Endodermal cell (in vitro differentiated cells): Measurements from ENCODE around the gene PTPRE. TPM values are rescaled to one million over a fixed set of nuclear protein-coding genes. Genes with fewer than 3 reads are reported as not detected.

Experiments used
- DNase-seq: peaks from one replicate; pipeline ENCODE4 v3.0.0-alpha.2; 2017
- H3K27ac ChIP-seq: 2 replicates; pipeline ENCODE4 v1.5.1; 2013; ENCODE audit warnings: mild to moderate bottlenecking, low read depth, low read length, moderate library complexity
- H3K27me3 ChIP-seq: 2 replicates; pipeline ENCODE4 v1.6.1; 2013; ENCODE audit warnings: mild to moderate bottlenecking, low read length, moderate library complexity; ENCODE audit not compliant: insufficient read depth, control insufficient read depth, poor library complexity, severe bottlenecking
- H3K36me3 ChIP-seq: 2 replicates; pipeline ENCODE4 v1.7.0; 2013; ENCODE audit warnings: mild to moderate bottlenecking, low read length, moderate library complexity; ENCODE audit not compliant: control insufficient read depth, insufficient read depth
- H3K4me1 ChIP-seq: one replicate; pipeline ENCODE4 v1.7.0; 2013; ENCODE audit warnings: low read length; ENCODE audit not compliant: control insufficient read depth, insufficient read depth
- H3K4me3 ChIP-seq: 2 replicates; pipeline ENCODE4 v1.5.1; 2013; ENCODE audit warnings: mild to moderate bottlenecking, low read length, moderate library complexity
- H3K9ac ChIP-seq: 2 replicates; pipeline ENCODE4 v1.6.1; 2013; ENCODE audit warnings: mild to moderate bottlenecking, low read length, moderate library complexity; ENCODE audit not compliant: poor library complexity, severe bottlenecking; ENCODE audit errors: extremely low read depth
- H3K9me3 ChIP-seq: 2 replicates; pipeline ENCODE4 v1.6.1; 2013; ENCODE audit warnings: mild to moderate bottlenecking, low read length, moderate library complexity; ENCODE audit not compliant: control insufficient read depth
- H3K27ac Mint-ChIP-seq: 2 replicates; pipeline ENCODE4 v1.8.0; 2020; ENCODE audit warnings: mixed read lengths
- H3K27me3 Mint-ChIP-seq: 2 replicates; pipeline ENCODE4 v1.8.0; 2021; ENCODE audit warnings: mild to moderate bottlenecking, mixed read lengths; ENCODE audit not compliant: insufficient read depth
- H3K36me3 Mint-ChIP-seq: 2 replicates; pipeline ENCODE4 v1.8.0; 2020; ENCODE audit warnings: low read depth, mixed read lengths
- H3K4me1 Mint-ChIP-seq: 2 replicates; pipeline ENCODE4 v1.8.0; 2020; ENCODE audit warnings: mixed read lengths
- H3K4me3 Mint-ChIP-seq: 2 replicates; pipeline ENCODE4 v1.8.0; 2020; ENCODE audit warnings: mild to moderate bottlenecking, moderate library complexity, mixed read lengths
- H3K9me3 Mint-ChIP-seq: 2 replicates; pipeline ENCODE4 v1.8.0; 2020; ENCODE audit warnings: mild to moderate bottlenecking, mixed read lengths
- CTCF ChIP-seq: fragments of 200-600 bp; sonication (generic); conservative IDR thresholded peaks from 2 replicates; pipeline ENCODE4 v1.5.0; 2021; ENCODE audit warnings: antibody characterized with exemption, mild to moderate bottlenecking
- WGBS, 2 experiments: methylation state at CpG; one replicate each; pipeline versions ENCODE4 v1.1.5 to v1.1.7; 2013; ENCODE audit warnings: missing lambda C conversion rate in 2 of 2, mixed read lengths in 1 of 2; ENCODE audit not compliant: insufficient coverage in 1 of 2, insufficient read length in 1 of 2; 5-methylcytosine and 5-hydroxymethylcytosine counted together
- total RNA-seq, 2 donors: library from RNA; stranded (reverse); fragmentation: NEBNext Ultra II Directional in 1 of 2; extraction: Animal tissue kit (Norgen Biotek cat#: 25700) in 1 of 2; gene quantifications; 2 replicates in 1 of 2; 3 replicates in 1 of 2; pipeline ENCODE4 v1.2.1, GENCODE V29; 2021

The PTPRE gene
- total RNA-seq, 2 donors from 2014 or later, result 0.75 to 3.0 TPM

DNA sequence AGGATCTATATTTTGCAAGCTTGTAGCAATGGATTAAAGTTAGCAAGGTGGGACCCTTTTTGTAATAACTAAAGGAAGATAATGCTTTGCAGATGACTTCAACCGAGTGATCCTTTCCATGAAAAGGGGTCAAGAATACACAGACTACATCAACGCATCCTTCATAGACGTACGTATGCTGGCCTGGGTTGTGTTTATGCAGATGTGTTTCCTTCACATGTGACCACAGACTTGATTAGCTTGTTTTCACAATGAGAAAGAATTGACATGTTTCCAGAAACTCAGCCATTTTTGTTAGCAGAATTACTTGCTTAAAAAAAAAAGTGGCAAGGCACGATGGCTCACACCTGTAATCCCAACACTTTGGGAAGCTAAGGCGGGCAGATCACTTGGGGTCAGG lies 165.1 kb downstream of the PTPRE start:
- TF ChIP-seq CTCF, result no peak
- Mint-ChIP-seq H3K4me1 (no peaks in the 10 kb centered on the region), H3K27ac (no peak overlapping the region), H3K36me3 (no peaks in the 10 kb centered on the region), H3K9me3 (no peaks in the 10 kb centered on the region), H3K27me3 (peaks cover 2% of the 10 kb centered on the region), H3K4me3 (no peak overlapping the region)
- H3K9me3 ChIP-seq, result no peaks in the 10 kb centered on the region
- H3K27me3 ChIP-seq, result no peaks in the 10 kb centered on the region
- no peaks in the 10 kb centered on the region for H3K4me1 ChIP-seq
- no peak for DNase-seq
- H3K36me3 ChIP-seq, result no peaks in the 10 kb centered on the region
- no peak overlapping the region for H3K9ac ChIP-seq
- no peak overlapping the region for H3K27ac ChIP-seq
- WGBS, 2 experiments, result 94 to 98% methylated on average over 6 of the region's 6 CpGs
- H3K4me3 ChIP-seq, result no peak overlapping the region

DNA sequence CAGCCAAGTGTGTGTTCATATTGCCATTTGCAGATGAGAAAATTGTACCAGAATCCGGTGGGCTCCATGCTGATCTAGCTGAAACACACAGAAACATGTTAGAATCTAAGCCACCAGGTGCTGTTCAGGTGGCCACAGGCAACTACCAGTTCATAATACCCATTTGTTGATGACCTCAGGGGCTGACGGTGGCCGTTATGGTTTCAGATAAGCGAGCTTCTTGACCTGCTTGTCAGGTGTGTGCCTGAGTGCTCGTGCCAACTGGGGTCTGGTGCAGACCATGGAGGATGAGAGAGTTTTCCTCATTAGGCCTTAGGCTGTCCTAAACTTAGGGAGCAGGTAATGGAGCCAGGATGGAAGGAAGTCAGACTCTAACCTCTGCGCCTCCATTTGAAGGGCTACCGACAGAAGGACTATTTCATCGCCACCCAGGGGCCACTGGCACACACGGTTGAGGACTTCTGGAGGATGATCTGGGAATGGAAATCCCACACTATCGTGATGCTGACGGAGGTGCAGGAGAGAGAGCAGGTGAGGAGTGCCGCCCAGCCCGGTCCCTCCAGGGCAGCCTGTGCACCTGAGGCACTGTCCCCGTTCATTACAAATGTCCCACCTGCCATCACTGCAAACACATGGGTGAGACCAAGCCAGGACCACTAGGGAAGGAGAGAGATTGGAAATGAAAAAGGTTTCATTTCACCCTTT lies 166.2 kb downstream of the PTPRE start:
- H3K9ac ChIP-seq, result no peak overlapping the region
- no peaks in the 10 kb centered on the region for H3K4me1 ChIP-seq
- WGBS, 2 experiments, result 92 to 95% methylated on average over 4 to 14 of the region's 14 CpGs
- H3K36me3 Mint-ChIP-seq, result no peaks in the 10 kb centered on the region
- H3K27me3 ChIP-seq, result no peaks in the 10 kb centered on the region
- no peak overlapping the region for H3K27ac ChIP-seq
- H3K27me3 Mint-ChIP-seq, result peaks cover 2% of the 10 kb centered on the region
- H3K36me3 ChIP-seq, result no peaks in the 10 kb centered on the region
- H3K9me3 Mint-ChIP-seq, result no peaks in the 10 kb centered on the region
- no peak overlapping the region for H3K4me3 ChIP-seq
- no peak overlapping the region for H3K27ac Mint-ChIP-seq
- TF ChIP-seq CTCF, result no peak
- no peak for DNase-seq
- no peaks in the 10 kb centered on the region for H3K4me1 Mint-ChIP-seq
- H3K9me3 ChIP-seq, result no peaks in the 10 kb centered on the region
- H3K4me3 Mint-ChIP-seq, result no peak overlapping the region

- no peaks in the 10 kb centered on the region for H3K4me1 Mint-ChIP-seq
- WGBS, 2 experiments, result 96% methylated on average over 2 of the region's 2 CpGs; no CpG with 5 or more reads in 1 of the 2 experiments
- no peak overlapping the region for H3K4me3 Mint-ChIP-seq
- Histone ChIP-seq H3K9ac (no peak overlapping the region), H3K27me3 (no peaks in the 10 kb centered on the region), H3K9me3 (no peaks in the 10 kb centered on the region), H3K4me3 (no peak overlapping the region), H3K4me1 (no peaks in the 10 kb centered on the region), H3K36me3 (no peaks in the 10 kb centered on the region), H3K27ac (no peak overlapping the region)
- no peaks in the 10 kb centered on the region for H3K9me3 Mint-ChIP-seq
- no peak for DNase-seq
- H3K27me3 Mint-ChIP-seq, result peaks cover 2% of the 10 kb centered on the region
- H3K27ac Mint-ChIP-seq, result no peak overlapping the region
- H3K36me3 Mint-ChIP-seq, result no peaks in the 10 kb centered on the region
- TF ChIP-seq CTCF, result no peak
Measured at GRCh38 chr10:128073890-128074289, 167.0 kb downstream of the PTPRE start.
